Kidney tubule cell (primary cell): Measurements from ENCODE around the gene CHRDL1.
A peak's percentile ranks its signal among the peaks of the same experiment; 100 is the strongest.

ENCODE experiments used
- DNase-seq: peaks from one replicate; pipeline ENCODE4 v3.0.0-alpha.2; 2018; ENCODE audit warnings: low spot score

CHRDL1 gene

GRCh38 chrX:110743679-110744340 is 51.8 kb downstream of the CHRDL1 start:
- DNase-seq: no peak

GRCh38 chrX:110741213-110741796 is 54.3 kb downstream of the CHRDL1 start:
- peak; percentile 77 for DNase-seq

GRCh38 chrX:110734894-110735541 is 60.6 kb downstream of the CHRDL1 start:
- peak; percentile 92 for DNase-seq

GRCh38 chrX:110734271-110734670 is 61.3 kb downstream of the CHRDL1 start:
- DNase-seq: peak; percentile 45

- peak; percentile 37 for DNase-seq
Observed at GRCh38 chrX:110733166-110733565, 62.5 kb downstream of the CHRDL1 start.

- no peak for DNase-seq
Observed at GRCh38 chrX:110732266-110732665, 63.4 kb downstream of the CHRDL1 start.

GRCh38 chrX:110723844-110724243 is 71.8 kb downstream of the CHRDL1 start:
- no peak for DNase-seq

GRCh38 chrX:110722135-110722534 is 73.5 kb downstream of the CHRDL1 start:
- DNase-seq: no peak

- DNase-seq: no peak
Observed at GRCh38 chrX:110713666-110714065, 82.0 kb downstream of the CHRDL1 start.

- DNase-seq: no peak
Observed at GRCh38 chrX:110706446-110706845, 89.2 kb downstream of the CHRDL1 start.

GRCh38 chrX:110703641-110704040 is 92.0 kb downstream of the CHRDL1 start:
- no peak for DNase-seq

- peak; percentile 53 for DNase-seq
Observed at GRCh38 chrX:110699109-110699508, 96.5 kb downstream of the CHRDL1 start.

- DNase-seq: no peak
Observed at GRCh38 chrX:110698696-110699095, 96.9 kb downstream of the CHRDL1 start.

GRCh38 chrX:110692866-110693265 is 102.8 kb downstream of the CHRDL1 start:
- no peak for DNase-seq

GRCh38 chrX:110691446-110691845 is 104.2 kb downstream of the CHRDL1 start:
- no peak for DNase-seq

GRCh38 chrX:110684653-110685052 is 111.0 kb downstream of the CHRDL1 start:
- DNase-seq: peak; percentile 60

GRCh38 chrX:110683925-110684324 is 111.7 kb downstream of the CHRDL1 start:
- no peak for DNase-seq

GRCh38 chrX:110678591-110678990 is 117.0 kb downstream of the CHRDL1 start:
- no peak for DNase-seq

- DNase-seq: no peak
Observed at GRCh38 chrX:110675886-110676285, 119.7 kb downstream of the CHRDL1 start.

- DNase-seq: peak; percentile 17
Observed at GRCh38 chrX:110671068-110671803, 124.4 kb downstream of the CHRDL1 start.

GRCh38 chrX:110669572-110669971 is 126.0 kb downstream of the CHRDL1 start:
- DNase-seq: no peak

GRCh38 chrX:110667706-110668105 is 127.9 kb downstream of the CHRDL1 start:
- DNase-seq: peak; percentile 38
